ENCODE results near the gene METTL22.

DNA sequence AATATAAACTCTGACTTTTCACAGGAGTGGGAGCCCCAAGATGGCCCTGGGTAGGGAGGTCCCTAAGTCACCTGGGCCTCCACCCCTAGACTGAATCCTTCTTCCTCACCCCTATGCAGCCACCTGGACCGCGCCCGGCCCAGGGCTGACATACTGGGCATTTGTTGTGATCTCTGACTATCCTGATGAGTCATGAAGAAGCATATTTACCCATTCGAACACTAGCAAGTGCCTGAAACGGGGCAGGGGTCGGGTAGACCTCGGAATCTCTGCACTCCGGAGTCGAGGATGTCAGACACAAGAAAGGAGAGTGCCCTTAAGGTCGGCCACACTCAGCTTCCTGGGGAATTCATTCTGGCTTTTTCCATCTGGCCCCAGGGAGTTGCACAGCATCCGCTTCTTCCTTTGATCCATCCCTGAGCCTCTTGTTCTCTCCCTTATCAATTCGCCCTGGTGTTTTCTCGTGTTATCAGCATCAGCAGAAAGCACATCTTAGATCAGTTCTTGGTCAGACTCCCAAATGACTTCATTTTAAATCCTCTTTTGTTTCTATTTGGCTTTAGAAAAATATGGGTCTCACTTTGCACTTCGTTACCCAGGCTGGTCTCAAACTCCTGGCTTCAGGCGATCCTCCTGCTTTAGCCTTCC lies 10.4 kb downstream of the METTL22 start:
- TF ChIP-seq, protein P1, sequence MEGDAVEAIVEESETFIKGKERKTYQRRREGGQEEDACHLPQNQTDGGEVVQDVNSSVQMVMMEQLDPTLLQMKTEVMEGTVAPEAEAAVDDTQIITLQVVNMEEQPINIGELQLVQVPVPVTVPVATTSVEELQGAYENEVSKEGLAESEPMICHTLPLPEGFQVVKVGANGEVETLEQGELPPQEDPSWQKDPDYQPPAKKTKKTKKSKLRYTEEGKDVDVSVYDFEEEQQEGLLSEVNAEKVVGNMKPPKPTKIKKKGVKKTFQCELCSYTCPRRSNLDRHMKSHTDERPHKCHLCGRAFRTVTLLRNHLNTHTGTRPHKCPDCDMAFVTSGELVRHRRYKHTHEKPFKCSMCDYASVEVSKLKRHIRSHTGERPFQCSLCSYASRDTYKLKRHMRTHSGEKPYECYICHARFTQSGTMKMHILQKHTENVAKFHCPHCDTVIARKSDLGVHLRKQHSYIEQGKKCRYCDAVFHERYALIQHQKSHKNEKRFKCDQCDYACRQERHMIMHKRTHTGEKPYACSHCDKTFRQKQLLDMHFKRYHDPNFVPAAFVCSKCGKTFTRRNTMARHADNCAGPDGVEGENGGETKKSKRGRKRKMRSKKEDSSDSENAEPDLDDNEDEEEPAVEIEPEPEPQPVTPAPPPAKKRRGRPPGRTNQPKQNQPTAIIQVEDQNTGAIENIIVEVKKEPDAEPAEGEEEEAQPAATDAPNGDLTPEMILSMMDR (IDR thresholded peaks at IDR 0.05; ENCODE audit: borderline replicate concordance, extremely low read depth, low read length, poor library complexity, severe bottlenecking): no peak
- no peak for TF ChIP-seq EZH2 (IDR thresholded peaks at IDR 0.05; ENCODE audit: borderline replicate concordance, low read depth, low read length, severe bottlenecking)

Data from DND-41 (cell line).